ENCODE results near the gene SRC.

The SRC gene

GRCh38 chr20:37416848-37417616 is 71.1 kb downstream of the SRC start (continued):
- no peak for TF ChIP-seq POU6F1 (CRISPR knock-in tag; IDR thresholded peaks at IDR 0.05; ENCODE audit: borderline replicate concordance, low read depth)
- no peak for TF ChIP-seq ZNF8 (CRISPR knock-in tag; IDR thresholded peaks at IDR 0.05)
- no peak for TF ChIP-seq ZNF565 (CRISPR knock-in tag; conservative IDR thresholded peaks at IDR 0.05; ENCODE audit: low read depth)
- TF ChIP-seq PATZ1 (CRISPR knock-in tag; IDR thresholded peaks at IDR 0.05; ENCODE audit: borderline replicate concordance): no peak
- TF ChIP-seq PPARA (CRISPR knock-in tag; IDR thresholded peaks at IDR 0.05; ENCODE audit: borderline replicate concordance): no peak

GRCh38 chr20:37417617-37418467 is 71.9 kb downstream of the SRC start:
- TF ChIP-seq POU6F1 (CRISPR knock-in tag; IDR thresholded peaks at IDR 0.05; ENCODE audit: borderline replicate concordance, low read depth): no peak
- TF ChIP-seq ESRRG (CRISPR knock-in tag; IDR thresholded peaks at IDR 0.05): no peak
- no peak for TF ChIP-seq ARNTL (CRISPR knock-in tag; IDR thresholded peaks at IDR 0.05; ENCODE audit: borderline replicate concordance, low read depth)
- no peak for TF ChIP-seq CREB5 (CRISPR knock-in tag; IDR thresholded peaks at IDR 0.05; ENCODE audit: low read depth)
- TF ChIP-seq CSDC2 (CRISPR knock-in tag; IDR thresholded peaks at IDR 0.05): no peak
- TF ChIP-seq ISL1 (CRISPR knock-in tag; IDR thresholded peaks at IDR 0.05): no peak
- TF ChIP-seq PATZ1 (CRISPR knock-in tag; IDR thresholded peaks at IDR 0.05; ENCODE audit: borderline replicate concordance): no peak
- no peak for TF ChIP-seq TSHZ2 (CRISPR knock-in tag; IDR thresholded peaks at IDR 0.05)
- ATAC-seq: no peak

GRCh38 chr20:37418591-37419109 is 72.7 kb downstream of the SRC start:
- ATAC-seq: no peak
- TF ChIP-seq ZNF8 (CRISPR knock-in tag; IDR thresholded peaks at IDR 0.05) (no peak), CREB5 (CRISPR knock-in tag; IDR thresholded peaks at IDR 0.05; ENCODE audit: low read depth) (no peak), ZNF70 (CRISPR knock-in tag; IDR thresholded peaks at IDR 0.05) (no peak), BACH2 (CRISPR knock-in tag; IDR thresholded peaks at IDR 0.05; ENCODE audit: borderline replicate concordance) (no peak), TSHZ2 (CRISPR knock-in tag; IDR thresholded peaks at IDR 0.05) (no peak), ZC3H10 (CRISPR knock-in tag; IDR thresholded peaks at IDR 0.05) (no peak), ZFP3 (CRISPR knock-in tag; IDR thresholded peaks at IDR 0.05) (no peak), CSDC2 (CRISPR knock-in tag; IDR thresholded peaks at IDR 0.05) (no peak), PATZ1 (CRISPR knock-in tag; IDR thresholded peaks at IDR 0.05; ENCODE audit: borderline replicate concordance) (no peak)
